Measurements from ENCODE around the gene MYO5B.

DNA sequence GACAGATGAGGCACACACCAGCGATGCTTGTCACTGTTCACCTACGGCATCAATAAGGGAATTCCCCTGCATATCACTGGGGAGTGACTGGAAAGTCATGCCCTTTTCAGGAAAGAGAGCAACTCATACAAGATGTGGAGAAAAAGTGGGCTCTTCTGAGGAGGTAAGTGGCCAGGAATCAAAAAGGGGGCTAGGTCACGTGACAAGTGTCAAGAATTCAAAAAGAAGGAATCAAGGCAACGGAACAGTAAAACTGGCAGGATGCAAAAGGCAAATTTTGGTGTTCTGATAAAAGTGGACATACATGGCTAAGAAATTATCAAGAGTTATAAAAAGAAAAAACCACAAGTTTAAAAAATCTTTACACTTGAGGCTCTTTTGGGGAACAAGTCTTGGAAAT is 190.9 kb downstream of the MYO5B start:
- TF ChIP-seq, protein P1, sequence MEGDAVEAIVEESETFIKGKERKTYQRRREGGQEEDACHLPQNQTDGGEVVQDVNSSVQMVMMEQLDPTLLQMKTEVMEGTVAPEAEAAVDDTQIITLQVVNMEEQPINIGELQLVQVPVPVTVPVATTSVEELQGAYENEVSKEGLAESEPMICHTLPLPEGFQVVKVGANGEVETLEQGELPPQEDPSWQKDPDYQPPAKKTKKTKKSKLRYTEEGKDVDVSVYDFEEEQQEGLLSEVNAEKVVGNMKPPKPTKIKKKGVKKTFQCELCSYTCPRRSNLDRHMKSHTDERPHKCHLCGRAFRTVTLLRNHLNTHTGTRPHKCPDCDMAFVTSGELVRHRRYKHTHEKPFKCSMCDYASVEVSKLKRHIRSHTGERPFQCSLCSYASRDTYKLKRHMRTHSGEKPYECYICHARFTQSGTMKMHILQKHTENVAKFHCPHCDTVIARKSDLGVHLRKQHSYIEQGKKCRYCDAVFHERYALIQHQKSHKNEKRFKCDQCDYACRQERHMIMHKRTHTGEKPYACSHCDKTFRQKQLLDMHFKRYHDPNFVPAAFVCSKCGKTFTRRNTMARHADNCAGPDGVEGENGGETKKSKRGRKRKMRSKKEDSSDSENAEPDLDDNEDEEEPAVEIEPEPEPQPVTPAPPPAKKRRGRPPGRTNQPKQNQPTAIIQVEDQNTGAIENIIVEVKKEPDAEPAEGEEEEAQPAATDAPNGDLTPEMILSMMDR (IDR thresholded peaks at IDR 0.05): no peak
- TF ChIP-seq POLR2A (IDR thresholded peaks at IDR 0.05): no peak

Measured in Peyer's patch (tissue), 4 donors.